Measurements from ENCODE around the gene DEPDC5.

GRCh38 chr22:31923136-31923535 is 169.3 kb downstream of the DEPDC5 start:
- TF ChIP-seq REST (IDR thresholded peaks at IDR 0.05; ENCODE audit: insufficient read depth in 1 of 2, low read depth in 2 of 2, low read length in 2 of 2) = no peak
- no peak for TF ChIP-seq POLR2AphosphoS5 (IDR thresholded peaks at IDR 0.05; ENCODE audit: low read depth, low read length)
- no peak for TF ChIP-seq SIN3A (IDR thresholded peaks at IDR 0.05; ENCODE audit: borderline replicate concordance, insufficient read depth, low read length)
